Mesenchymal stem cell (in vitro differentiated cells and primary cell): ENCODE data around the gene HSD17B10.
"Not testable (repeated sequence)": the region's sequence is repeated elsewhere in the genome, so short reads cannot be mapped to it uniquely, and the experiment has no call there.

ENCODE experiments used
- DNase-seq: peaks from one replicate; pipeline ENCODE4 v3.0.0-alpha.2; 2013
- H2AFZ ChIP-seq: one replicate; pipeline ENCODE4 v1.6.1; 2013; ENCODE audit warnings: low read depth, mild to moderate bottlenecking, control low read depth, inconsistent platforms, low read length, moderate library complexity
- H2AK5ac ChIP-seq: 2 replicates; pipeline ENCODE4 v1.6.1; 2013; ENCODE audit warnings: low read length, moderate library complexity, mild to moderate bottlenecking, inconsistent platforms; ENCODE audit not compliant: severe bottlenecking
- H2BK120ac ChIP-seq: one replicate; pipeline ENCODE4 v1.6.1; 2013; ENCODE audit warnings: low read depth, mild to moderate bottlenecking, inconsistent platforms, low read length, moderate library complexity
- H2BK12ac ChIP-seq, 2 experiments: one replicate each; pipeline ENCODE4 v1.6.1; 2013; ENCODE audit warnings: inconsistent platforms in 2 of 2, low read length in 2 of 2, mild to moderate bottlenecking in 2 of 2, moderate library complexity in 2 of 2, control low read depth in 1 of 2
- H2BK15ac ChIP-seq: one replicate; pipeline ENCODE4 v1.6.1; 2013; ENCODE audit warnings: mild to moderate bottlenecking, low read depth, inconsistent platforms; ENCODE audit not compliant: poor library complexity, severe bottlenecking
- H2BK5ac ChIP-seq: 2 replicates; pipeline ENCODE4 v1.6.1; 2013; ENCODE audit warnings: low read depth, mild to moderate bottlenecking, low read length, control low read depth, inconsistent platforms; ENCODE audit not compliant: poor library complexity, severe bottlenecking
- H3K14ac ChIP-seq, 2 experiments: one replicate each; pipeline ENCODE4 v1.6.1; 2013; ENCODE audit warnings: inconsistent platforms in 2 of 2, low read length in 2 of 2, control low read depth in 1 of 2, mild to moderate bottlenecking in 1 of 2, moderate library complexity in 1 of 2
- H3K18ac ChIP-seq, 2 experiments: one replicate each; pipeline ENCODE4 v1.6.1; 2013; ENCODE audit warnings: inconsistent platforms in 2 of 2, low read length in 2 of 2, control low read depth in 1 of 2, low read depth in 1 of 2, mild to moderate bottlenecking in 1 of 2
- H3K23ac ChIP-seq, 2 experiments: one replicate each; pipeline ENCODE4 v1.6.1; 2013; ENCODE audit warnings: inconsistent platforms in 2 of 2, low read length in 2 of 2, mild to moderate bottlenecking in 2 of 2, moderate library complexity in 2 of 2, control low read depth in 1 of 2
- H3K27ac ChIP-seq: 2 replicates; pipeline ENCODE4 v1.5.1; 2013; ENCODE audit warnings: mild to moderate bottlenecking, moderate library complexity, low read length, control low read depth, inconsistent platforms; ENCODE audit not compliant: poor library complexity, severe bottlenecking
- H3K27me3 ChIP-seq, 2 experiments: 2 replicates each; pipeline versions ENCODE4 v1.6.1 to v1.7.0; 2013; ENCODE audit warnings: low read length in 2 of 2, mild to moderate bottlenecking in 2 of 2, moderate library complexity in 2 of 2, control low read depth in 1 of 2, inconsistent platforms in 1 of 2; ENCODE audit not compliant: control insufficient read depth in 1 of 2, insufficient read depth in 1 of 2
- H3K36me3 ChIP-seq, 2 experiments: 2 replicates each; pipeline versions ENCODE4 v1.6.1 to v1.7.0; 2013; ENCODE audit warnings: low read length in 2 of 2, control low read depth in 1 of 2, inconsistent platforms in 1 of 2, low read depth in 1 of 2, mild to moderate bottlenecking in 1 of 2; ENCODE audit not compliant: insufficient read depth in 2 of 2, control insufficient read depth in 1 of 2
- H3K4ac ChIP-seq, 2 experiments: one replicate each; pipeline ENCODE4 v1.6.1; 2013; ENCODE audit warnings: inconsistent platforms in 2 of 2, low read length in 2 of 2, mild to moderate bottlenecking in 2 of 2, moderate library complexity in 2 of 2, control low read depth in 1 of 2, low read depth in 1 of 2
- H3K4me1 ChIP-seq: 2 replicates; pipeline ENCODE4 v1.6.1; 2013; ENCODE audit warnings: low read depth, low read length, control low read depth; ENCODE audit not compliant: control insufficient read depth, insufficient read depth
- H3K4me2 ChIP-seq: 2 replicates; pipeline ENCODE4 v1.6.1; 2013; ENCODE audit warnings: low read length, mild to moderate bottlenecking, inconsistent platforms; ENCODE audit not compliant: poor library complexity, severe bottlenecking
- H3K4me3 ChIP-seq, 2 experiments: 2 replicates each; pipeline versions ENCODE4 v1.5.1 to v1.7.0; 2013; ENCODE audit warnings: low read length in 2 of 2, mild to moderate bottlenecking in 2 of 2, control low read depth in 1 of 2, low read depth in 1 of 2; ENCODE audit not compliant: insufficient read depth in 1 of 2
- H3K79me1 ChIP-seq: replicated peaks from 2 replicates; pipeline ENCODE4 v1.6.1; 2013; ENCODE audit warnings: mild to moderate bottlenecking, control low read depth, low read length, inconsistent platforms; ENCODE audit not compliant: poor library complexity, severe bottlenecking
- H3K9ac ChIP-seq: 2 replicates; pipeline ENCODE4 v1.7.0; 2013; ENCODE audit warnings: mild to moderate bottlenecking, low read length, moderate library complexity
- H3K9me3 ChIP-seq: 2 replicates; pipeline ENCODE4 v1.7.0; 2013; ENCODE audit warnings: mild to moderate bottlenecking, low read length; ENCODE audit not compliant: control insufficient read depth
- H4K8ac ChIP-seq: one replicate; pipeline ENCODE4 v1.6.1; 2013; ENCODE audit warnings: inconsistent platforms, mild to moderate bottlenecking, low read length, moderate library complexity
- H4K91ac ChIP-seq: one replicate; pipeline ENCODE4 v1.6.1; 2013; ENCODE audit warnings: mild to moderate bottlenecking, low read length, inconsistent platforms
- WGBS: methylation state at CpG from one replicate; pipeline ENCODE4 v1.1.7; 2013; ENCODE audit warnings: mixed read lengths; 5-methylcytosine and 5-hydroxymethylcytosine counted together

Gene HSD17B10

DNA sequence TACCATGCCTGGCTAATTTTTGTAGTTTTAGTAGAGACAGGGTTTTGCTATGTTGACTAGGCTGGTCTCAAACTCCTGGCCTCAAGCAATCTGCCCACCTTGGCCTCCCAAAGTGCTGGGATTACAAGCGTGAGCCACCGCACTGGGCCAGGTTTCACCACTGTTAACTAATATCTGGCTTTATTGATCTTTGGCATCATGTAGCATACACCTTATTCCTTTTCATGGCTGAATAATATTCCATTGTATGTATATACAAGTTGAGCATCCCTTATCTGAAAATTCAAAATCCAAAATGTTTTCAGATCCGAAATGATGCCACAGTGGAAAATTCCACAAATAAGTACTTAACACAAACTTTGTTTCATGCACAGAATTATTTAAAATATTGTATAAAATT is 34.5 kb upstream of the HSD17B10 start:
- not testable (repeated sequence) for H2BK5ac ChIP-seq, H3K4ac ChIP-seq, H3K79me1 ChIP-seq, H3K27ac ChIP-seq, H3K14ac ChIP-seq, H2AK5ac ChIP-seq, H3K4me1 ChIP-seq, H2BK15ac ChIP-seq, H3K23ac ChIP-seq, H2BK120ac ChIP-seq, H2BK12ac ChIP-seq, H3K9me3 ChIP-seq, H3K4me2 ChIP-seq, H3K36me3 ChIP-seq, H3K4me3 ChIP-seq, H3K9ac ChIP-seq, H3K18ac ChIP-seq, H4K8ac ChIP-seq, H4K91ac ChIP-seq, H2AFZ ChIP-seq, DNase-seq
- WGBS = 79% methylated on average over 2 of the region's 3 CpGs
- H3K27me3 ChIP-seq = peaks cover 10 to 47% of the 10 kb centered on the region in 2 experiments

DNA sequence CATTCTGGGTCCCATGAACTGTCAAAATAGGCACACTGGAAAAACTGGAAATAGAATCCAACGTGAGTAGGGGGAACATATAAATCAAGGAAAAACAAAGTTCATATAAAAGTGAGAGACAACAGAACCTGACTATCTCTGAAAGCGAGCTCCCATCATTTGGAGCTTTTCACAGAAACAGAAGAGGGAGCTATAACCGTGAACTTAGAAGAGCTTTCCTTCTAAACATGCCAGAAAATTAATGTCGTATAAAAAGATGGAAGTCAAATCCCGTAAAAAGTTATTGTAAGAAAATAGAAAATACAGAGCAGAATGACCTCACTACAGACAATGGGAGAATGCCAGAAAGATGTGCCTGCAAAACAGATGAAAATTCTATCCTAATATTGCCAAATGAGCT is 23.9 kb upstream of the HSD17B10 start:
- Histone ChIP-seq H3K27ac (no peak overlapping the region), H4K8ac (no peak overlapping the region), H2AK5ac (no peak overlapping the region), H2AFZ (no peak overlapping the region), H2BK12ac (no peak overlapping the region), H3K4ac (no peak overlapping the region), H3K4me2 (no peak overlapping the region), H3K18ac (no peak overlapping the region), H3K23ac (no peak overlapping the region), H2BK5ac (no peak overlapping the region), H3K4me1 (no peaks in the 10 kb centered on the region), H3K79me1 (no peaks in the 10 kb centered on the region), H3K36me3 (no peaks in the 10 kb centered on the region), H4K91ac (no peak overlapping the region), H2BK15ac (no peak overlapping the region), H3K27me3 (peaks cover 0 to 27% of the 10 kb centered on the region in 2 experiments), H3K9ac (peak overlapping the region; percentile 37), H3K14ac (no peak overlapping the region), H2BK120ac (no peak overlapping the region), H3K4me3 (no peak overlapping the region), H3K9me3 (no peaks in the 10 kb centered on the region)
- 46% methylated on average over 2 of the region's 5 CpGs for WGBS
- DNase-seq = no peak

DNA sequence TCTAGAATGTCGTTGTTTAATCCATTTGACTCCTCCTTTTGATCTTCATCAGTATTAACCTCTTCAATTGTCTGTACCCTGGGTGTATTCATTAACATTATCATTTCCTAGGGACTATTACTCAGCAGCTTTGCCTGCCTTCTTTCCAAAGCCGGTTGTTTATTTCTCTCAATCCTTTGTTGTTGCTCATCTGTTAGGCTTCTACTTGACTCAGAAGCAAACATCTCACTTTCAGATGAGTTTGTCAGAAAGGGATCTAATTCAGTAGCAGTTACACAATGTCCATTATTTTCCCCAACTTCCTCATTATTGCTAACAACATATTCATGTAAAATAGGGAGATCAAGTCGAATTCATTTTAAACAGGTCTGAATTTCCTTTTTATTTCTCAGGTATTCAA is 22.1 kb upstream of the HSD17B10 start:
- Histone ChIP-seq H3K9ac (peak overlapping the region; percentile 13), H2BK5ac (no peak overlapping the region), H4K91ac (no peak overlapping the region), H2BK120ac (no peak overlapping the region), H3K23ac (no peak overlapping the region), H3K4me1 (no peaks in the 10 kb centered on the region), H3K9me3 (no peaks in the 10 kb centered on the region), H3K4me3 (no peak overlapping the region), H2AFZ (no peak overlapping the region), H2AK5ac (no peak overlapping the region), H4K8ac (no peak overlapping the region), H3K14ac (no peak overlapping the region), H2BK12ac (no peak overlapping the region), H3K18ac (no peak overlapping the region), H3K27ac (no peak overlapping the region), H3K4me2 (no peak overlapping the region), H3K4ac (no peak overlapping the region), H3K79me1 (no peaks in the 10 kb centered on the region), H2BK15ac (no peak overlapping the region), H3K36me3 (no peaks in the 10 kb centered on the region), H3K27me3 (peaks cover 0 to 18% of the 10 kb centered on the region in 2 experiments)
- peak; percentile 75 for DNase-seq
- 36% methylated on average over 2 of the region's 3 CpGs for WGBS

DNA sequence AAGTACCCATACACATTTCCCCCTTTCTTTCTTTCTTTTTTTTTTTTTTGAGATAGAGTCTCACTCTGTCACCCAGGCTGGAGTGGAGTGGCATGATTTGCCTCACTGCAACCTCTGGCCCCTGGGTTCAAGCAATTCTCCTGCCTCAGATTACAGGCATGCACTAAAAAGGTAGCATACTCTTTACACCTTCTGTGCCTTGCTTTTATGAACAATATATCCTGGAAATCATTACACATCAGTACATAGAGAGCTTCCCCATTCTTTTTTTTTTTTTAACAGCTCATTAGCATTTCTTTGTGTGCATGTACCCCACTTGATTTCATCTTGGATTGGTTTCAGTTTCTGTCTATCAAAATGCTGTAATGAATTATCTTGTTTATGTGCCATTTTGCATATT is 18.6 kb upstream of the HSD17B10 start:
- Histone ChIP-seq H3K27ac (no peak overlapping the region), H3K79me1 (no peaks in the 10 kb centered on the region), H3K4me2 (no peak overlapping the region), H3K4ac (no peak overlapping the region), H3K27me3 (peaks cover 0 to 22% of the 10 kb centered on the region in 2 experiments), H3K9ac (no peak overlapping the region), H2BK5ac (no peak overlapping the region), H2BK12ac (no peak overlapping the region), H3K23ac (no peak overlapping the region), H3K36me3 (no peaks in the 10 kb centered on the region), H4K8ac (no peak overlapping the region), H2BK15ac (no peak overlapping the region), H3K4me3 (no peak overlapping the region), H2AK5ac (no peak overlapping the region), H3K14ac (no peak overlapping the region), H3K9me3 (no peaks in the 10 kb centered on the region), H4K91ac (no peak overlapping the region), H2AFZ (no peak overlapping the region), H3K4me1 (no peaks in the 10 kb centered on the region), H2BK120ac (no peak overlapping the region), H3K18ac (no peak overlapping the region)
- DNase-seq = no peak
